Amniotic stem cell (primary cell): Measurements from ENCODE around the gene UNC13C.

Experiments
- DNase-seq: peaks from one replicate; lab custom pipeline; 2025; lab: John Stamatoyannopoulos, UW

UNC13C gene

DNA sequence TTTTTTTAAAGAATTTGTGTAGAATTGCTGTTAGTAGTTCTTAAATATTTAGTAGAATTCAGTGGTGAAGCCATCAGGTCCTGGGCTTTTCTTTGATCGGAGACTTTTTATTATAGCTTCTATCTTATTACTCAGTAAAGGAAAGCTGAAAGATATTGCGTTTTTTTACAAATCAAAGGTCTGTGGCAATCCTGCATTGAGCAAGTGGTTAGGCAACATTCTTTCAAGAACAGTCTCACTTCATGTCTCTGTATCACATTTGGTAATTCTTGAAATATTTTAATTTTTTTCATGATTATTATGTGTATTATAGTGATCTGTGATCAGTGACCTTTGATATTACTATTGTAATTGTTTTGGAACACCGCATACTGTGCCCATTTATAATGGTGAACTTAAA, 140.8 kb downstream of the UNC13C start:
- DNase-seq, result no peak

DNA sequence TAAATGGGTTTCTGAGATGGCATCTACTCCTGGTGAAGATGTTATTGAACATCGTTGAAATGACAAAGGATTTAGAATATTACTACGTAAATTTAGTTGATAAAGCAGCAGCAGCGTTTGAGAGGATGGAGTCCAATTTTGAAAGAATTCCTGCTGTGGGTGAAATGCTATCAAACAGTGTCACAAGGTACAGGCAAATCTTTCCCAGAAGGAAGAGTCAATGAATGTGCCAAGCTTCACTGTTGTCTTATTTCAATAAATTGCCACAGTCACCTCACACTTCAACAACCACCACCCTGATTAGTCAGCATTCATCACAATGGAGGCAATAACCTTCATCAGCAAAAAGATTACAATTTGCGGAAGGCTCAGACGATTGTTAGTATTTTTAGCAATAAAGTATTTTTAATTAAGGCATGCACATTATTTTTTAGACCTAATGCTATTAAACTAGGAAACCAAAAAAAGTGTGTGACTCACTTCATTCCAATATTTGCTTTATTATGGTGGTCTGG, 142.8 kb downstream of the UNC13C start:
- DNase-seq, result no peak

DNA sequence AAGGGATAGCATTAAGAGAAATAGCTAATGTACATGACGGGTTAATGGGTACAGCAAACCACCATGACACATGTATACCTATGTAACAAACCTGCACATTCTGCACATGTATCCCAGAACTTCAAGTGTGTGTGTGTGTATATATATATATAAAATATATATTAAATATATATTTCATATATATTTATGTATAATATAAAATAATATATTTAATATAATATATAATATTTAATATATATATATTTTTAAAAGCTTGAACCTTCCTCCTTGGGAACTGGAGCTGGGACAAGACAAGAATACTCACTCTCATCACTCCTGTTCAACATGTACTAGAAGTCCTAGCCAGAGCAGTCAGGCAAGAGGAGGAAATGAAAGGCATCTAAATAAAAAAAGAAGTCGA, 149.3 kb downstream of the UNC13C start:
- no peak for DNase-seq

DNA sequence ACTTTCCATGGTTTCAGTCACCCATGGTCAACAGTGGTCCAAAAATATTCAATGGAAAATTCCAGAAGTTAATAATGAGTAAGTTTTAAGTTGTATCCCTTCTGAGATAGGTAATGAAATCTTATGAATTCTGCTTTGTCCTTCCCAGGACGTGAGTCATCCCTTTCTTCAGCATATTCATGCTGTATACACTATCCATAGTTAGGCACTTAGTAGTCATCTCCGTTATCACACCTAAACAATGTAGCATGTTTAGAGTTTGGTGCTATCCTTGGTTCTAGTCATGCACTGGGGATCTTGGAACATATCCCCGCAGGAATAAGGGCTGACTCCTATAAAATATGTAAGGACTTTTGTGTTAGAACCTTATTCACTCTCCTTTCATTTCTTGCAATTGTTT, 153.2 kb downstream of the UNC13C start:
- no peak for DNase-seq

- DNase-seq, result no peak
These were observed 170.9 kb downstream of the UNC13C start for GRCh38 chr15:54149115-54149531.

DNA sequence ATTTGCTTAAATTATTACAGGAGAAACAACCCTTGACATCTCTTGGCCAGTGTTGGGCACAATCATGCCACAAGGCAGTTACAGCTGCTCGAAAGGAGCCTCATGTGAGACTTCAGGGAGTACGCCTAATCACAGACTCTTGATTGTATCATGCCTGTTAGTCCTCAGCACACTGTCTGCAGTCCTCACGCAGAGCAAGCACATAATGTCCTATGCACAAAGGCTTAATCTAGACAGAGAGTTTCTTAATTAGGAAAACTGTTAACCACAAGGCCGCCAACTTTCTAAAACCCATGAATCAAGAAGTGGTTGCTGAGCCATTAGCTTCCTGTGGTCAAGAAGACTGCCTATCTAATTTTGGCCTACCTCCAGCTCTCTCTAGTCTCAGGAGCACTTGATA, 172.0 kb downstream of the UNC13C start:
- DNase-seq, result no peak

DNA sequence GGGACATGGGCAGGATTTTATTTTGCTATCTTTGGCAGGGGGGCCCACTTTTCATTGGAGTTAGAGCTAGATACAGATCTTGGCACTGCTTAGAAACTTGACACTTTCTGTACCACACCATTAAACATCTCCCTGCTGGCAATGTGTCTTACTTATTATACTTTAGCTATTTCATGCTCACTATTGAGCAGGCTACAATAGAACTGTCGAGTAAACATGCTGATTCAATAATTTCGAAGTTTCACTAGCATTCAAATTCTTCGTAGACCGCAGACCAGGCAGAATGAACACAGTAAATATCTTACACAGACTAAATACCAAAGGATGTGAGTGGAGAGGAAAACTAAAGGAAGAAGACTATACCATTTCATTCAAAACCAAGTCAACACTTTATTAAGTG, 180.8 kb downstream of the UNC13C start:
- DNase-seq, result no peak

DNA sequence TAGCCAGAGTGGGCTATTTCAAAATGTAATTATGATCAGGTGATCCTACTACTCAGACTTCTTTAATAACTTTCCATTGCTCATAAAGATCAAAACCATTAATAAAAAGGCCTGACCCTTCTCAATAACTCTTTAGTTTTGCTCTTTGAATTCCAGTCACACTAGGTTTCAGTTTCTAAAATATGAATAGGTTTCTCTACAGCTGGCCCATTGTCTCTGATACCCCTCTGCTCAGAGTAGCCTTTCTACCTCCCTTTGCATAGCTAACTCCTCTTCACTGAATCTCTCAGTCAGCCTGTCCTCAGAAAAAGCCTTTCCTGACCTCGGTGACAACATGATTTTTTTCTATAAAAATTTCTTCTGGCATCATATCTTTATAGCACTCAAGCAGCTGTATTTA, 209.1 kb downstream of the UNC13C start:
- DNase-seq, result no peak

GRCh38 chr15:54197995-54198394, 219.8 kb downstream of the UNC13C start:
- no peak for DNase-seq

- DNase-seq, result no peak
These were observed 228.5 kb downstream of the UNC13C start for GRCh38 chr15:54206586-54207321.

DNA sequence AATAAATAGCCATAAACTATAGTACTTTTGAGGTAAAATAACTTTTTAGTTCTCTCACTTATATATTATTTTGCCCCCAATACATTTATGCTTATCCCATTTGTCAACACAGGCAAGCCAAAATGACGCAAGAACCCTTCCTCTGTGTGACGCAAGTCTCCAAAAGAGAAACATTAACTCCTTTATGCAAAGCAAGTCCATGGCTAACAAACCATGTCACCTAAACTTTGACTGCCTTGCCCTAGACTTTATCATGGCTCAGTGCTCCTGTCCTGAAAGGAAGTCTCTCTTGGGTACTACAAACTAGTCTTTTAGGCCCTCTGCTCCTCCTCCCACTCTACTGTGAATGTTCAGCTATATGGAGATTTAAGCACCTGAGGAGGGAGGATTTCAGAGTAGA, 230.5 kb downstream of the UNC13C start:
- DNase-seq, result no peak

GRCh38 chr15:54212635-54213034, 234.4 kb downstream of the UNC13C start:
- DNase-seq, result no peak

DNA sequence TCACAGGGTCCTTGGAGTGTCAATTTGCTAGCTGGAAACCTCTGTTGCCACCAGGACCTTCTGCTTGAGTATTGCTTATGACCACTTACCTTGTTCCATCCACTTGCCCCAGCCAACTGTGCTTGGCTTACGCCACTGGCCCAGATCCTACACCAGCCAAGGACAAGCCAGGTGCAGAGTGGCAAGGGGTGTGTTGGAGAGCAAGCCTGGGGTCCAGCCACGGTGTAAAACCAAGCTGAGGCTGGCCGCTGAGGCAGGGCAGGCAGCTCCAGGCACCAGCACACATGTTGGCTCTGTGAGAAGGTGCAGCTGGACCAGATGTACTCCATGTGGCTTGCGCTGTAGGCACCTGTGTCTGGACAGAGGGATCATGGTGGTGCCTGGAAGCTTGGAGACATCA, 248.2 kb downstream of the UNC13C start:
- DNase-seq, result no peak

DNA sequence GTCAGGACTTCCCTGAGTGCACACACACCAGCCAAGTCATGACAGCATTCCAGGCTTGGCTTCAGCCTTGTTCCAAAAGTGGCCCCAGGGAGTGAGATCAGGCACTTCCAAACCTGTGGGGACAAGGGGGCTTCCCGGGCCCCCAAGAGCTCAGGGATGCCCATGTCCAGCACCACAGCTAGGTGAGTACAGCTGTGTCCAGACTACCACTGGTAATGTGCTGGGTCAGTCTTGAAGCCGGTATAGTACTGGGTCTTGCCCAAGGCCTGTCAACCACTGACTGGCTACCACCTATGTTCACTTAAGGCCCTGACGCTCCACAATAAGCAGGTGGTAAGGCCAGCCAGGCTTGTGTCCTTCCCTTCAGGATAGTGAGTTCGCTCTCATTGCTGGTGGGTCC, 249.3 kb downstream of the UNC13C start:
- DNase-seq, result no peak

DNA sequence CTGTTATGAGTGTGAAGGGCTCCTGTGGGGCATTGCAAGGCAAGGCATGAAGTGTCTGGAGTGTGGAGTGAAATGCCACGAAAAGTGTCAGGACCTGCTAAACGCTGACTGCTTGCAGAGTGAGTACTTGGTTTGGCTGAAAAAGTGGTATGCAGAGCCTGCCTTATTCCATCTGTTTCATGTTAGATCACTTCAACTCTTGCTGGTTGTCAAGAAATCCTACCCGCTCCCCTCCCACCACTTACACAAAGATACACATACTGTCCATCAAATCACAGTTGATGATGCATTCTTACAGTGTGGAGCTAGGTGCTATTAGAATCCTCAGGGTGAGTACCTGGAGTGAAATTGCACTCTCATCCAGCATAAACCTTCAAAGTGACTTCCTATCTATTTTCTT, 272.1 kb downstream of the UNC13C start:
- DNase-seq, result no peak

DNA sequence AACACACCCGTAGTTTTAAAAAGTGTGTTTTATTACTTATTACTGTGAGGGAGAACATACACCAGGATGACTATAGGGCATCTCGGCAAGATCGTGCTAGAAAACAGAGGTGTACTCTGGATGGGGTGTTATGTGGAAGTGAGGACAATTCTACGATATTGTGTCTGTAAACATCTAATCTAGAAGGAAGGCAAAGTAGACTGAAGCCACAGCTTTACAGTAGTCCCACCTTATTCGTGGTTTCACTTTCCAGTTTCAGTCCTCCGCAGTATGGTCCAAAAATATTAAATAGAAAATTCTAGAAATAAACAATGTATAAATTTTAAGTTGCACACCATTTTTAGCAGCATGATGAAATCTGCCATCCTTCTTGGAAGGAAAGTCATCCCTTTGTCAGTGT, 277.9 kb downstream of the UNC13C start:
- no peak for DNase-seq

- DNase-seq, result no peak
These were observed 295.7 kb downstream of the UNC13C start for GRCh38 chr15:54273928-54274327.

- DNase-seq, result no peak
These were observed 299.6 kb downstream of the UNC13C start for GRCh38 chr15:54277834-54278233.

GRCh38 chr15:54280726-54281125, 302.5 kb downstream of the UNC13C start:
- no peak for DNase-seq

DNA sequence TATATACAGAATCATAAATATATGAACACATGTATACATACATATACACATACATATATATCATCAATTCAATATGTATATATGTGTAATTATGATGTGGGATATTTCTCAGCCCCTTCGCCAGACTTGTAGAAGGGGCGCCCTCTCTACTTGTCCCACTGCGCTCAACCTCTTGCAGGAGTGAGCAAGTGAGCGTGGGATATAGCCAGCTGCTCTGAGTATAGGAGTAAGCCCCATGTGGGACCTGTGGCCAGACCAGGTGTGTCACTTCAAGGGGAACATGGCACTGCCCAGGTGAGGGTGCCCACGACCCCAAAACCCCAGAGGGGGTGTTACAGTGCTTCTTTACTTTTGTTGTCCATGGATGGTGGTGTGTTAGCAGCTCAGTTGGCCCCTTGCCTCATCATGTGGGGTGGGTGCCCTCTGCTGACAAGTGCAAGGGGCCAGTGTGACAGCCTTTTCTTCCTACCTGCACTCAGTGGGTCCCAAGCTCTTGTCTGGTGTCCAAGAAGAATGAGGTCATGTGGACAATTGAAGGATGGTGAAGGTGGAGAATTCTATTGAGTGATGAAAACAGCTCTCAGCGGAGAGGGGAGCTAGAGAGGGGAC, 304.1 kb downstream of the UNC13C start:
- no peak for DNase-seq

GRCh38 chr15:54288049-54288448, 309.8 kb downstream of the UNC13C start:
- no peak for DNase-seq

DNA sequence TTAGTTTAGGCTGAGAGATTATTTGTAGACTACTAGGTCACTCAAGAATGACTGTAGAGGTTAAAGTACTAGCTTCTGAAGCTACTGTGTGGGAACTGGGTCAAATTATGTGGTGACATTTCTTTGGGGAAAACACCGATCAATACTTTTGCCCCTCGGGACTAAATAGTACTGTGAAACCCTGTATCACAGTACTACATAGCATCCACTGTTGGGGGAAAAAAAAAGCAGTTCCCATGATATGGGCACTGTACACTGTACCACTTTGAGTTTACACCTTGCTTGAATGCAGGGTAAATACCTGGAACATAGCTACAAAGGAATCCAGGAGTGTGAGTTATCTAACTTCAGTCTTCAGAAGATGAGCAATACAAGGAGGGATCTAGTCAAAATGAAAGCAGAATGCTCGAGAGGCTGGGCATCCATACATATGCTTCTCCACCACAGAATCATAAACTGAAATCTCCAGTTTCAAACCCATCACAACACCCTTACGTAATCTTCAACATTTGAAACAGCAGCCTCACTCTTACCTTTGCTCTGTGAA, 311.4 kb downstream of the UNC13C start:
- DNase-seq, result no peak

DNA sequence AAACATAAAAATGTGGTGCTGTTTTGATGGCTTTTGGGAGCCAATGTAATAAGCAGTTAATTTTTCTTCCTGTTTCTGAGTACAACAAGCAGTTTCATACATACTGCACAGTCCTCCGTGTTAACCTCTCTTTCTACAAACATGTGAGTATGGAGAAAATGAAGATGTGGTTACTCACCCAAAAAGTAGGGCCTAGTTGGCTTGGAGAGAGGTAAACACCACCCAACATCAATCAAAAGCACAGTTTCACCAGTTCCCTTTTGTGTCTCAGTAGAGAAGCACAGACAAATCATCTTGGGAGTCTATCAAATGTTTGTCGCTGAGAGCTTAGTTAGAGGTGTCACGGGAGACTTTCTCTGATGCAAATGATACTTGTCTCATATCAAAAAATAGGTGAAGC, 320.2 kb downstream of the UNC13C start:
- no peak for DNase-seq

DNA sequence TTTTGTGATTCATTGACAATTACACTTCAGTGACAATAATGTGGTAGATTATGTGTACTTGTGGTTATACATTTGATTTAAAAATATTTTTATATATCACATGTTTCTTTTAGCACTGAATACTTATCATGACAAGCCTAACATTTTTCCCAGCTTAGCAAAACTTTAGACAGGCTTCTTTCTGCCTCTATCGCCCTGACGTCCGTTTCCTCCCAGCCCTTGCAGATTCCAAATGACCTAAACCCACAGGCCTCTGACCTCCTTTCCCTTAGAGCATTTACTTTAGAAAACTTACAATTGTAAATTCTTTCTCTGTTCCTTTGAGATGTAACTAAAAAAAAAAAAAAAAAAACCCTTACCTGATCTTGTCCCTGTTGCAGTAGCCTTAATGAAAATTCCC, 326.1 kb downstream of the UNC13C start:
- no peak for DNase-seq
